ENCODE data around the gene QDPR. TPM values are rescaled to one million over a fixed set of nuclear protein-coding genes. Genes with fewer than 3 reads are reported as not detected.

Gene QDPR
- total and polyA plus RNA-seq, 8 donors: 11.4 to 56.8 (median 16.8) TPM

GRCh38 chr4:17469931-17470674 lies 41.8 kb downstream of the QDPR start:
- TF ChIP-seq CTCF (IDR thresholded peaks at IDR 0.05): no peak
- no peak overlapping the region for H3K4me3 ChIP-seq
- no peak overlapping the region for H3K27ac ChIP-seq
- ATAC-seq (no peak), DNase-seq (no peak), FAIRE-seq (no peak)
- 69 to 78% methylated on average over 11 of the region's 11 CpGs for WGBS, 2 donors
- H3K4me1 ChIP-seq: no peaks in the 10 kb centered on the region
- H3K9me3 ChIP-seq: no peaks in the 10 kb centered on the region
- no peaks in the 10 kb centered on the region for H3K27me3 ChIP-seq
- intact Hi-C loops (cut with DNase I): no loop called here
- no peaks in the 10 kb centered on the region for H3K36me3 ChIP-seq

GRCh38 chr4:17468619-17469221 lies 43.2 kb downstream of the QDPR start:
- Histone ChIP-seq H3K27ac (no peak overlapping the region), H3K27me3 (no peaks in the 10 kb centered on the region), H3K36me3 (no peaks in the 10 kb centered on the region), H3K9me3 (no peaks in the 10 kb centered on the region), H3K4me1 (no peaks in the 10 kb centered on the region), H3K4me3 (no peak overlapping the region)
- FAIRE-seq: no peak
- peak in 1 of 4 donors; percentile 36 for ATAC-seq
- 48 to 54% methylated on average over 9 of the region's 9 CpGs for WGBS, 2 donors
- intact Hi-C loops (cut with DNase I): no loop called here
- no peak for DNase-seq
- TF ChIP-seq CTCF (IDR thresholded peaks at IDR 0.05): peak in 3 of 4 donors; percentile 12 to 27 (median 23)

GRCh38 chr4:17463606-17464005 lies 48.3 kb downstream of the QDPR start:
- no peaks in the 10 kb centered on the region for H3K27me3 ChIP-seq
- FAIRE-seq: no peak

GRCh38 chr4:17450269-17450804 lies 61.6 kb downstream of the QDPR start:
- ATAC-seq (no peak), DNase-seq (no peak), FAIRE-seq (no peak)
- H3K27me3 ChIP-seq: no peaks in the 10 kb centered on the region
- no peaks in the 10 kb centered on the region for H3K4me1 ChIP-seq
- no peak for TF ChIP-seq CTCF (IDR thresholded peaks at IDR 0.05)
- H3K27ac ChIP-seq: no peak overlapping the region
- intact Hi-C loops (cut with DNase I): no loop called here
- no peaks in the 10 kb centered on the region for H3K36me3 ChIP-seq
- no peaks in the 10 kb centered on the region for H3K9me3 ChIP-seq
- 21 to 25% methylated on average over 1 of the region's 1 CpG for WGBS, 2 donors
- no peak overlapping the region for H3K4me3 ChIP-seq

More at GRCh38 chr4:17463606-17464005, 48.3 kb downstream of the QDPR start:
- no peak for TF ChIP-seq CTCF (IDR thresholded peaks at IDR 0.05)
- intact Hi-C loops (cut with DNase I): no loop called here
- Histone ChIP-seq H3K4me1 (no peaks in the 10 kb centered on the region), H3K9me3 (no peaks in the 10 kb centered on the region), H3K4me3 (no peak overlapping the region), H3K36me3 (no peaks in the 10 kb centered on the region), H3K27ac (no peak overlapping the region)
- DNase-seq (no peak), ATAC-seq (no peak)
- 78 to 92% methylated on average over 1 of the region's 1 CpG for WGBS, 2 donors

- no peaks in the 10 kb centered on the region for H3K36me3 ChIP-seq
- ATAC-seq (peak in 2 of 4 donors; percentile 40 to 65), FAIRE-seq (no peak), DNase-seq (no peak)
- intact Hi-C loops (cut with DNase I): no loop called here
- H3K27me3 ChIP-seq: no peaks in the 10 kb centered on the region
- H3K27ac ChIP-seq: no peak overlapping the region
- H3K9me3 ChIP-seq: no peaks in the 10 kb centered on the region
- H3K4me3 ChIP-seq: no peak overlapping the region
- no peak for TF ChIP-seq CTCF (IDR thresholded peaks at IDR 0.05)
- H3K4me1 ChIP-seq: no peaks in the 10 kb centered on the region
- 42 to 43% methylated on average over 3 of the region's 3 CpGs for WGBS, 2 donors
Measured at GRCh38 chr4:17448689-17449088, 63.2 kb downstream of the QDPR start.
